Sciatic nerve (tissue), 1 donor: ENCODE results near the gene OPN1SW. TPM values are rescaled to one million over a fixed set of nuclear protein-coding genes. Genes with fewer than 3 reads are reported as not detected.

Source experiments
- total RNA-seq: library from RNA; stranded (reverse); fragmentation: NEBNext Ultra II Directional; extraction: Animal tissue kit (Norgen Biotek cat#: 25700); gene quantifications from one replicate; pipeline ENCODE4 v1.2.1, GENCODE V29; 2021
- donor health status: DM: no; HTN: no; CAD: no.

Gene OPN1SW
- total RNA-seq, 1 donor from 2014 or later: not detected

Other genes starting within 250 kb of the OPN1SW start
- 8.8 TPM for gene GARIN1A, start 103.5 kb downstream of the OPN1SW start, total RNA-seq
- 96.0 TPM for gene CALU, start 36.4 kb downstream of the OPN1SW start, total RNA-seq
- 5.9 TPM for gene CCDC136, start 16.2 kb upstream of the OPN1SW start, total RNA-seq
- gene FLNC, start 54.6 kb upstream of the OPN1SW start, total RNA-seq: 11.7 TPM
- gene ATP6V1F, start 87.1 kb upstream of the OPN1SW start, total RNA-seq: 89.6 TPM
- 1.8 TPM for gene KCP, start 134.9 kb upstream of the OPN1SW start, total RNA-seq
- gene IRF5, start 162.1 kb upstream of the OPN1SW start, total RNA-seq: 8.7 TPM